HG03025 (cell line): ENCODE results near the gene ARSK.

Source experiments
- ATAC-seq: cut with Tn5 transposase; IDR thresholded peaks from one replicate; pipeline ENCODE4 v1.9.1; 2021; ENCODE audit warnings: mild to moderate bottlenecking, moderate library complexity; ENCODE audit not compliant: unreplicated experiment, low FRiP score

Gene ARSK, protein sequence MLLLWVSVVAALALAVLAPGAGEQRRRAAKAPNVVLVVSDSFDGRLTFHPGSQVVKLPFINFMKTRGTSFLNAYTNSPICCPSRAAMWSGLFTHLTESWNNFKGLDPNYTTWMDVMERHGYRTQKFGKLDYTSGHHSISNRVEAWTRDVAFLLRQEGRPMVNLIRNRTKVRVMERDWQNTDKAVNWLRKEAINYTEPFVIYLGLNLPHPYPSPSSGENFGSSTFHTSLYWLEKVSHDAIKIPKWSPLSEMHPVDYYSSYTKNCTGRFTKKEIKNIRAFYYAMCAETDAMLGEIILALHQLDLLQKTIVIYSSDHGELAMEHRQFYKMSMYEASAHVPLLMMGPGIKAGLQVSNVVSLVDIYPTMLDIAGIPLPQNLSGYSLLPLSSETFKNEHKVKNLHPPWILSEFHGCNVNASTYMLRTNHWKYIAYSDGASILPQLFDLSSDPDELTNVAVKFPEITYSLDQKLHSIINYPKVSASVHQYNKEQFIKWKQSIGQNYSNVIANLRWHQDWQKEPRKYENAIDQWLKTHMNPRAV

DNA sequence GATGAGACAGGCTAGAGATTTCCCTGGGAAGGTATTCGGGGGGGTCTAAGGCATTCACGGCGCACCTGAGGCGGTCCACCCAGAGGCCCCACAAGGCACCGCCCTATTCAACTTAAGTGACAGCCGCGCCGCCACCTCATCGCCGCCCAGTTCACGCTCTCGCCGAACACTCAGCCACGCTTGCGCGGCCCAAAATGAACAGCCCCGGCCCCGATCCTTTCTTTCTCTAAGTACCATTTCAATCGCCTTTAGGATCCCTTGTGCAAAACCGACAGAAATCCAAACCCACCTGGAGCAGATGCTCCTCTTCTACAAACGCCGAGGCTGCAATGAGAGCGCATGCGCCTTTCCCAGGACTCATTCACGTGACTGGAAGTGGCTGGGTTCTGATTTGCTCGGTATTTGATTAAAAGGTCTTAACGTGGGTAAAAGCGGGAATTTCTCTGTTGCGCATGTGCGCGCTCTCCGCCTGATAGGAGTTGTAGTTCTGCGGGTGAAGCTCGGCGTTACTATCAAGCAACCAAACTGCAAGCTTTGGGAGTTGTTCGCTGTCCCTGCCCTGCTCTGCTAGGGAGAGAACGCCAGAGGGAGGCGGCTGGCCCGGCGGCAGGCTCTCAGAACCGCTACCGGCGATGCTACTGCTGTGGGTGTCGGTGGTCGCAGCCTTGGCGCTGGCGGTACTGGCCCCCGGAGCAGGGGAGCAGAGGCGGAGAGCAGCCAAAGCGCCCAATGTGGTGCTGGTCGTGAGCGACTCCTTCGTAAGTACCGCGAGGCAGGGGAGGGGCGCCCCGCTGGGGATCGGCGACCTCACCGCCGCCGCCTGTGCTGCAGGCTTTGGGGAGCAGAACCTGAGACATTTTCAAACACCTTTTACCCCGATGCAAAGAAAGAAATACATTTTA is at the start of gene ARSK, which contains the start of gene SKIC3:
Gene ARSK, plus strand, starts transcription at position 455 of the 902 bp plus-strand sequence. Its CDS starts 178 bp downstream, at position 633.
Gene SKIC3, minus strand, starts transcription at position 331 of the 902 bp plus-strand sequence. CDS start 7,827 bp downstream, outside the sequence.
- ATAC-seq: peak; percentile 92

DNA sequence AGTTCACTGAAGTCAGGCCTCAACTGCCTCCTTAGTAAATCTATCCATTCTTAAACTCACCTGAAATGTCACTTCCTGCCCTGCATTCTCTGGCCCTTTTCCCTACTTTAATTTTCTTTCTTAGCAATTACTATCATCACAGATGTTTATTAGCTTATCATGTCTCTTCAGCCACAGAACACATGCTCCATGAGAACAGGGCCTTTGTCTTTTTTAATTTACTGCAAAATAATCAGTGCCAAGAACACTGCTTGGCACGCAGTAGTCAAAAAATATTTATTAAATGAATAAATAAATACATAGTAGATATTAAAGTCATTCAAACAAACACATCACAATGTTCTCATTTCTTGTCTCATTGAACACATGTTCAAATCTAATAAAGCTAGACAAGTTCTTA is 46.4 kb upstream of the ARSK start:
- no peak for ATAC-seq

DNA sequence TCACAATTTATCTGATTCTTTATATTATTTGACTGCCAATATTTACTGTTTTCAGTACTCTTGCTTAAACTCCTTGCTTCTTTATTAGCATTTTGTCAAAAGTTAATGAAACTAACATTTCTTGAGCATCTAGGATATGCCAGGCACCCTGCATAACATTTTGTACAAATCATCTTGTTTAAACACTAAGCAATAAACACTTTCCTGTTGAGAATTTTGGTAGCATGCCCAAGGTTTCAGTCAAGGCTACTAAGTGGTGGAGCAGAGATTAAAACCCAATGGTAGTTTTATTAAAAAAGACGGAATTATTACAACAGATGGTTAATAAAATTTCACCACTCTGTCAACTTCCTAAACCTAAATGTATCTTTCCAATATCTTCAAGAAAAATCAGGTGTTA is 43.3 kb upstream of the ARSK start:
- ATAC-seq: no peak

DNA sequence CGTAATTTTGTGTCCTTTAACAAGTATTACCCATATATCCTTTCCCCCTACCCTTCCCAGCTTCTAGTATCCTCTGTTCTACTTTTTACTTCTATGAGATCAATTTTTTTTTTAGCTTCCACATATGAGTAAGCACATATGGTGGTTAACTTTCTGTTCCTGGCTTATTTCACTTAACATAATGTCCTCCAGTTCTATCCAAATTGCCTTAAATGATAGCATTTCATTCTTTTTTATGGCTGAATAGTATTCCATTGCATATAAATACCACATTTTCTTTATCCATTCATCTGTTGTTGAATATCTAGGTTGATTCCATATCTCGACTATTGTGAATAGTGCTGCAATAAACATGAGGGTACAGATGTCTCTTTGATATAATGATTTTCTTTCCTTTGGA is 36.5 kb upstream of the ARSK start:
- no peak for ATAC-seq

DNA sequence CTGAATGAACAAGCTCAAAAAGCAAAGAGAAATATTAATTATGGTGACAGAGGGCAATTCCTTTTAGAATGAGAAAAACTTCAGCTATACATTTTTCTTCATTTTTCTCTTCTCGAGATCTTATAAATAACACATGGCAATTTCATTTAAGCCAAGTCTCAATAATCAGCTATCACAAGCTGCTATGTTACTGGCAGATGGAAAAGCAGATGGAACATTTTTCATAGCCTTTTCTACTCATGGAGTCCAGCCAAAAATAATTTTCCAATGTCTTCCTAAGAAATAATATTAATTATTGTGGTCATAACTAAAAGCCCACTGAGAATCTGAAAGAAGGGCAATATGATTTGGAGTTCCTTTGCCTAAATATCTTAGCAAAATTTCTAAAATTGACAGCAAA is 35.8 kb upstream of the ARSK start:
- no peak for ATAC-seq

DNA sequence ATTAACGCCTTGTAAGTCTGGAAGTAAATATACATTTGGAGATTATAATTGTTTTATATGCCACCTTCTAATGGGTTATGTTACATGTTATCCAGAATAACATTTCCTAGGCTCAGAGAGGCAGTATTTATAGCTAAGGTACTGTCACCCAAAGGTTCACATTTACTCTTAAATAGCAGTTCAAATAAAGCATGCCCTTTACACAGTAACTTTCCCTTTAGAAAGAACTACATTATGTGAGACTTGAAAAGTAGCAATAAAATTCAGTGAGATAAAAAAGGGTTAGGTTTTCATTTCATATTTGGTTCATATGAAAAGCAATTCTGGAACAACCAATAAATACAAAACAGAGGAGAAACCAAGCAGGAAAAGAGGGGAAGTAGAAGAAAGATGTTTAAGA is 35.2 kb upstream of the ARSK start:
- no peak for ATAC-seq

DNA sequence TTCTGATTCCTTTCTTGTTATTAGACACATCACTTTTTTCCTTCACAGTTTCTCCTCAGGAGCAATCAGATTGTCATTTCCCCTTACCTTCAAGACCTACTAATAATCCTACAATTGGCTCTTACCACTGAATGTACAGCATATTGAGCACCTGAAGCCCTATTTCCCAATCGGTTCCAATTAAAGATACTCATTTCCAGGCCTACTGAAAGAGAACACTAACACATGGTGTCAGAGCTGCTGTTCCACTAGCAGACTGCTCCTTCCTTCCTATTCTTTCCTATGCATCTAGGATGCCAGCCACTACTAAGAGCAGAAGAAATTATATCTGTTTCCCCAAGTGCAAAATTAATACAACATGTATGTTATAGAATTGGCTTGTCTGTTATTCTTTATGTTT is 34.7 kb upstream of the ARSK start:
- ATAC-seq: no peak

DNA sequence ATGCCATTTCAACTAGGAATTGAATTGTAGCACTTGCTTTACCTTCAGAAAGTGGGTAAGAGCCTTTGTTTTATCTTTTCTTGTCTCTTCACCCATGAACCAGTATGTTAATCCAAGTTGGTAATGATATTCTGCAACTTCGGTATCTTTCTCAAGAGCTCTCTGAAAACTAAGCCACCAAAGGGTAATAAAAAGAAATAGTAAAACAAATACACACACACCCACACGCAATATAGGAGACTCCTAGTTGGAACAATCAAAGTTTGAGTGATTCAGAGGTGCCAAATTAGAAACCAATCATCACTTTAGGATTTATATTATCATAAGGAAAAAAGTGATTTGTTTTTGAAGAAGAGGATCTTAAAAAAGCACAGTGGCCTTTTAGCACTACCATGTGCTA is 30.5 kb upstream of the ARSK start:
- ATAC-seq: no peak

DNA sequence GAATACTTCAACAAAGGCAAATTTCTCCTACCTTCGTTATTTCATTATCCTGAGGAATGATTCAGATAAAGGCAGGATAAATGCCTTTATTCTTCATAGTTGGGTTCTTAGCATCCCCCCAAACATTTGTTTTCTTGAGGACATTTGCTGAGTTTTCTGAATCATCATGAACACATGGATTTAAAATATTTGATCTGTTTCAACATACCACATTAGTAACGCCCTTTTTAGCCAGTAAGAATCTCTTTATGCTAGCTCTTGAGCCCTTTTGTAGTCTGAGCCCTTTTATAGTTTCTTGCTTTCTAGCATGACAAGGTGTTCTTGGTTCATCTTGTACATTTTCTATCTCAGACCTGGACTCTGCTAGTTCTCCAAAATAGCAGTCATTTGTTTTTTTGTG is 28.0 kb upstream of the ARSK start:
- no peak for ATAC-seq

DNA sequence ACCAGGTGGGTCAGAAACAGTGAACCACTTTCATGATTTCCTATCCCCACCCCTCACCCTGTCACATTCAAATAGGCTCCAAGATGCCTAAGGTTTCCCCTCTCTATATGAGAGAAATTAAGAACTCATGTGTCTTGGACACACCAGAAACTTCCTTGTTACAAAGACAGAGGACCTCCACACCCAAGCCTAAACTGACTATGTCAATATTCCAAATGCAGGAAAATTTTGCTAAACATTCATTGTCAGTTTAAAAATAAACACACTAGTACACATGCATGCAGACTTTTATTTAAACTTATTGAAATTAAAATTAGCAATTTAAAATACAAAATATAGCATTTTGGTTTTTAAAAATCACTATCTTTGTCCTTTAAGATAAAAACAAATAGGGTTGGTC is 26.3 kb upstream of the ARSK start:
- no peak for ATAC-seq

DNA sequence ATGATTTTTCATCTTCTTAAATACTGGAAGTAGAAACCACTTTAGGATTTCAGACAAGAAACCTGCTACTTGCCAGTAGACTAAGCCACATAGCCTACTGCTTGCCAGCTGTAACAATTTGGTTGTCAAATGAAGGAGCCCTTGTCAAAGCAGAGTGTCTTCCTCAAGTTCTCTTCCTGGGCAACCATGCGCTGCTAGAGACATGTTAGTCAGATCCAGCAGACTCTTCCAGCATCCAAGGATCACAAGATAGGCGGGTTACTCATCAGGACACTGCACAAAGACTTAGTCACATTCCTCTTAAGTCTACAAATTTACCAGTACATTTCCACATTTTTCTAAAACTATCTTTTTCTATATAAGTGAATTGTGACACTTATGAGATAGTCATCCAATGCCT is 24.5 kb upstream of the ARSK start:
- ATAC-seq: no peak

DNA sequence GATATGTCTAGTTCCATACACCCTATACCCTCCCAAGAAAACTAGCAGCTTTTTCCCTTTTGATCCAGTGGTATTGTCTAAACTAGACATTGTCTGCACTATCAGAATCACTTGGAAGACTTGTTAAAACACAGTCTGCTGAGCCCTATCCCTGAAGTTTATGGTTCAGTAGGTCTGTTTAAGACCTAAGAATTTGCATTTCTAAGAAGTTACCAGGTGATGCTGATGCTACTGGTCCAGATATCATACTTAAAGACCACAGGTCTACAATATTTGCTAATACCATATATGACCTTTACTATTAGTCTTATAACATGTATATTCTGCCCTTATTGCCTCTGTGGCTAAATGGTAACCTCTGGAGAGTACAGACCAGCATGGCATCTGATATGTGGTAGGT is 23.4 kb upstream of the ARSK start:
- ATAC-seq: no peak

DNA sequence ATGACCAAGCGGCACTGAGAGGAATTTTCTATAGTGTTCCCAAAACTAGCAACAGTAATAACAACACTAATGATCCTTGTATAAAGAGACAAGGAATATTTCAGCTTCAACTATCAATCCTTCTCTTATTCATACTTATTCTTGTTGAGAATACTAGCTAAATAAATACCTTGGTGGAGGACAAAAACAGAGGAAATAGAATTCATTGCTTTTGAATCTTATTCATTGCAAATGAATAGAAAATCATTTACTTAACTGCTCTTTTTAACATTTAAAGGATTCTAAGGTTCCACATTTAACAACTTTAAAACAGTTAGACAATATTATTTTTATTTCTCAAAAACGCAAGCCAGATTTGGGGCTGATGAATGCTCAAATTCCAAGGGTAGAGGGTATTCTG is 22.5 kb upstream of the ARSK start:
- ATAC-seq: no peak

DNA sequence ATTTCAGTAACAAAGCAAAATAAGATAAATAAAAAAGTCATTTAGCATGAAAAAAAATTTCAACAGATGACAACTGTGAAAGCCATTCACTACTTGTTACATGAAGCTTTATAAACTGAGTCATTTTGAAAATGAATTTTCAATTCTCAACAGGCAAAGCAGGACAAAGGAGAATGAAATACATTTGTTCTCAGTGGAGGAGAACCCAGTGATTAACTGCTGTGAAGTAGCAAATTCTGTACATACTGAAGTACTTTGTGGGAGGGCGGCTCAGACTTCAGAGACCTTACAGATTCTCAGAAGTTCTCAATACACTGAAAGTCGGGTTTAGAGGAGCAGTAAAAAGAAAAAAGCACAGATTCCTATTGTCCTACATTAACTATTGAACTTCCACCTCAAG is 21.8 kb upstream of the ARSK start:
- no peak for ATAC-seq

DNA sequence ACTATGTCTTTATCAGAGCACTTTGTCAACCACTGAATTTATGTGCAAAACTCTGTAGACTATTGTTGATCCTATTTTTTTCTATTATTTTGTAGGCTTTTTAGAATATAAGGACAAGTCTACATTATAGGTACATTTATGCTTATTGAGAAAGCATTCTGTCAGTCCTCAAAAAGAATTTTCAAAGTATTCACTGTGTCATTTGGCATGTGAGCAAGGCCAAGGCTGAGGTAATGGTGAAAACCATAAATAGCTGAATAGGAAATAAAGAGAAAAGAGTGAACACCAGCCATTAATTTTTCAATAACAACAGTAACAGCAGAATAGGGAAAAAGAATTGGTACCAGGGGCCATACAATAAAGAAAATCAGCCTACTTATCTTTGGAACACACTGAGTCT is 21.1 kb upstream of the ARSK start:
- no peak for ATAC-seq

DNA sequence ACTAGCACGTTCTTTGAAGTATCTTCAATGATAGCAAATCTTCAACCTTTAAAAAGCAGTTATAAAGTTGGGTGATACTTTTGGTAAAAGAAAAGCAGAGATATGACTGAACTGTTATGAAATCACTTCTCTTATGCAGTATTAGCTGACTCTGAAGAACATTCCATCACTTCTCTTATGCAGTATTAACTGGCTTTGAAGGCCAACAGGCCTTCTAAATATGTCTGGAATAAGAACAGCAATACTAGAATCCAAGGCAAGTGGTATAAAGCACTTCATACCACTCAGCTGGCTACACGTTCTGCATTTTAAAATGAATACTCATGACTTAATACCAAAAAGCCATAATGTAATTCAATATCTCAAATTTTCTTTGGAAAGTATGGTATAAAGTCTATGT is 17.4 kb upstream of the ARSK start:
- ATAC-seq: no peak

DNA sequence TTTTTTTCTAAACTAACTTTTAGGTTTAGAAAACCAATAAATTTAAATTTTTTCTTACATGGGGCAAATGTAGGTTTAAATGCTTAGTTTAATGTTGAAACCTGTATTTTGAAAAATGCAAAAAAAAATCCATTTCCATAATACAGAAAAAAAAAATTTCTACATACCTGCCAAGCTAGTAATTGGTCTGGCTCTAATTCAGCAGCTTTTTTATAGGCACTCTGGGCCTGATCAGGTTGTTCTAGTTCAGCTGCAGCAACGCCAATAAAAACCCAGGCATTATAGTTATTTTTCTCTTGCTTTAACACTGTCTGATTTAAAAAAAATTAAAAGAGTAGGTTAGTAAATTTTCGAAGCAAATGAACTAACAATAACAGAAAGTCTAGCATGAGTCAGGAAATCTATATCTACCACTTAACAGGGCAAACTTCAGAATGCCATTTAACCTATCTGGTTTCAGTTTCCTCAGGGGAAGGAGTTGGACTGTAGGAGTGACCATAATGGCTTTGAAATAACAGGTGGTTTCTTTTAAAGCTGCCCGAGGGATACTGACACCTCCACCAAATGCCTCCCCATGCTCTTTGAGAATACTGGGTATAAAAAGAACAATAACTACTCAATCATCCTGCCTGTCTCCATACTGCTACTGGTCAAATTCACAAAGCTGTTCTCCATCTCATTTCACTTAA is 11.7 kb upstream of the ARSK start:
- no peak for ATAC-seq

DNA sequence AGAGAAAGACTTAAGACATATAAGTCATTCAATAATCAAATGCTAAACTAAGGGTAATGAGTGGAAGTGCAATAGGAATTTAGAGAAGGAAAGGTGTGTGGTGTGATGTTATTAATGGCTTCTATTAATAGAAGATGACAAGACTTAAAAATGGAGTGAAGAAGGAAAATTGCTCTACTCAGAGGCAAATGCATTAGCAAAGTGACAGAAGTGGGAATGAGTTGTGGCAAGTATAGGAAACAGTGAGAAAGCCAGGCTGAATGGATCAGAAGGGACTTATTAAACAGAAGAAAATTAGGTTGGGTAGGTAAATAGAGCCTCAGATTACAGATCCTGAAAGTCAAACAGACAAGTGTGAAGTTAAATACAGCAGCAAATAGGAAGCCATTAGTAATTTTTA is 5.9 kb upstream of the ARSK start:
- no peak for ATAC-seq

DNA sequence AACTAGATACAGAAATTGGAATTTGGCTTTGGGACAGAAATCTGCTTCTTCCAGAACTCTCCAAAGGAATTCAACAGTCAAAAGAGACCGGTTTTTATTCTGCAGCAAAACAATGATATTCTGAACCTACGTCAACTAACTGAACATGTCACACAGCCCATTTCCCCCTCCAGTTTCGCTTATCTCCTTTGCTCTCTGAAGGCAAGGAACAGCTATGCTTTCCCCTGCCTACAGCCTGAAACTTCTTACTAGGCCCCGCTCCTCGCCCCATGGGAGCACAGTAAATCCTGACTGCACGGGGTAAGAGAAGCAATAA is 612 bp upstream of the ARSK start:
- ATAC-seq: peak; percentile 20

DNA sequence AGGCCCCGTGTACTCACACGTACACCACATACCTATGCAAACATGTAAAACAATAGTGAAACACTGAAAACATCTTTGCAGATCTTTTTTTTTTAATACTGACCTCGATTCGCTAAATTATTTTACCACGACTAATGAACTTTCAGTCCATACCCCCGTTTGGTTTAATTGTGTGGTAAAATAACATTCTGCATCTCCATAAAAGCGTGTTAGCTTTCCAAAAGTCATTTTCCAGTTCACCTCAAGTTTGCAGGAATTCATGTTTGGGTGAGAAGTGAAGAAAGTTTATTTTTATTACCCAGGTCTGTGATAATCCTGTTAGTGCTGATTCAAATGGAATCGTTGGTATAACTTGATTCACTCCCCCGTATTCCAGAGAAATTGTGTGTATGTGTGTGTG is 652 bp downstream of the ARSK start:
- no peak for ATAC-seq

DNA sequence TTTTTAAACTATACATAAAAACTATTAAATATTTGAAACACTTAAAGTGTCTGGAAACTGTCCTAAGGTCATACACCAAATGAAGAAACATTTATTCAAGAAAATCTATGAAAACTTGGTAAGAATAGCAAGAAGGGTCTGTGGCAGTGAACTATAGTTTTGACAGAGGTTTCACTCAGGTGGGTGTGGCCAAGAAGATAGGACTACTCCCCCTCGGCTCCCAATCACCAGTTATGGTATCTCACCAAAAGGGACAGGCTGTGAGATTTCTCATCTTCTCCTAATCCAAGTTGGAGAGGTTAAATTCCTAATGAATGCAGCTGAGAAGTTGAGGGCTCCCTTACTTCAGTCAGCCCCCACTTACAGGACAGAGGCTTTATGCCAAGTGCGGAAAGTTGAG is 2.9 kb downstream of the ARSK start:
- ATAC-seq: no peak
